ENCODE measurements around the gene SCLY. TPM values are rescaled to one million over a fixed set of nuclear protein-coding genes. Genes with fewer than 3 reads are reported as not detected.
A peak's percentile ranks its signal among the peaks of the same experiment; 100 is the strongest.

SCLY gene
- total RNA-seq (10 to 100 TPM in 1 of 4 donors, 1 to 10 TPM in 3; 4.8 to 10.1 (median 7.4) TPM), polyA plus RNA-seq (1 to 10 TPM; 4.6 to 8.8 (median 6.5) TPM)
- long read RNA-seq, donor 1, partial matches to known transcripts, result 0 of 4 reads
- long read RNA-seq, donor 1, other reads (novel, unspliced or antisense), result 2 of 4 reads
- long read RNA-seq, donor 2, transcript SCLY-201 (12 exons, 2,562 nt), result major isoform, 5 of 12 reads
- long read RNA-seq, donor 2, partial matches to known transcripts, result 2 of 12 reads
- long read RNA-seq, donor 2, other reads (novel, unspliced or antisense), result 4 of 12 reads

GRCh38 chr2:238060542-238061314, at the start of gene SCLY:
TSS of gene SCLY (plus strand) at chr2:238061001. CDS start at chr2:238061055, 54 bp downstream.
- Histone ChIP-seq H3K36me3 (ENCODE audit: insufficient read depth in 1 of 2, low read depth in 1 of 2) (peaks cover 0 to 13% of the 10 kb centered on the region in 2 donors), H3K9me3 (no peaks in the 10 kb centered on the region), H3K27me3 (ENCODE audit: insufficient read depth in 3 of 3, low read length in 2 of 3) (no peaks in the 10 kb centered on the region), H3K27ac (peak within 1 kb of the TSS; percentile 95), H3K4me3 (peak within 1 kb of the TSS; percentile 99), H3K4me1 (peaks cover 13% of the 10 kb centered on the region)
- DNase-seq, result peak; percentile 98 to 99
- ATAC-seq, result peak; percentile 99
- 0 to 1% (median 0%) methylated on average over 73 to 98 of the region's 98 CpGs for WGBS, 3 donors
- TF ChIP-seq CTCF (IDR thresholded peaks at IDR 0.05), result no peak
- intact Hi-C loops (cut with DNase I), result loop anchor here in 1 of 2 donors (2.0 to 5.0 kb wide), 2 partner anchors 92 to 203 kb away; partner anchors contain the start of gene RAMP1

GRCh38 chr2:238013806-238014205, 47.0 kb upstream of the SCLY start:
- ATAC-seq, result no peak
- Histone ChIP-seq H3K27ac (no peak overlapping the region), H3K9me3 (no peaks in the 10 kb centered on the region), H3K27me3 (ENCODE audit: insufficient read depth in 3 of 3, low read length in 2 of 3) (no peaks in the 10 kb centered on the region), H3K4me1 (no peaks in the 10 kb centered on the region), H3K36me3 (ENCODE audit: insufficient read depth in 1 of 2, low read depth in 1 of 2) (peaks cover 0 to 14% of the 10 kb centered on the region in 2 donors), H3K4me3 (no peak overlapping the region)
- WGBS, 3 donors, result 94 to 96% (median 94%) methylated on average over 7 of the region's 7 CpGs
- TF ChIP-seq CTCF (IDR thresholded peaks at IDR 0.05), result no peak
- DNase-seq, result no peak
- intact Hi-C loops (cut with DNase I), result no loop called here

- 70 to 96% (median 94%) methylated on average over 4 of the region's 4 CpGs for WGBS, 3 donors
- Histone ChIP-seq H3K4me3 (no peak overlapping the region), H3K27ac (no peak overlapping the region), H3K4me1 (peaks cover 4% of the 10 kb centered on the region), H3K27me3 (ENCODE audit: insufficient read depth in 3 of 3, low read length in 2 of 3) (no peaks in the 10 kb centered on the region), H3K36me3 (ENCODE audit: insufficient read depth in 1 of 2, low read depth in 1 of 2) (peaks cover 0 to 14% of the 10 kb centered on the region in 2 donors), H3K9me3 (no peaks in the 10 kb centered on the region)
- DNase-seq, result no peak
- TF ChIP-seq CTCF (IDR thresholded peaks at IDR 0.05), result no peak
- no peak for ATAC-seq
- intact Hi-C loops (cut with DNase I), result loop anchor here in 1 of 2 donors (5.0 kb wide), 1 partner anchor 158 kb away; the partner anchor contains the start of gene RAMP1
Observed at GRCh38 chr2:238015705-238016104, 45.1 kb upstream of the SCLY start.

- Histone ChIP-seq H3K4me1 (peaks cover 7% of the 10 kb centered on the region), H3K27me3 (ENCODE audit: insufficient read depth in 3 of 3, low read length in 2 of 3) (no peaks in the 10 kb centered on the region), H3K9me3 (no peaks in the 10 kb centered on the region), H3K4me3 (no peak overlapping the region), H3K36me3 (ENCODE audit: insufficient read depth in 1 of 2, low read depth in 1 of 2) (peaks cover 0 to 21% of the 10 kb centered on the region in 2 donors), H3K27ac (no peak overlapping the region)
- intact Hi-C loops (cut with DNase I), result loop anchor here in 1 of 2 donors (5.0 kb wide), 1 partner anchor 159 kb away; the partner anchor contains the start of gene RAMP1
- ATAC-seq, result no peak
- TF ChIP-seq CTCF (IDR thresholded peaks at IDR 0.05), result no peak
- WGBS, 3 donors, result 90 to 92% (median 91%) methylated on average over 8 of the region's 8 CpGs
- no peak for DNase-seq
Observed at GRCh38 chr2:238016526-238016925, 44.3 kb upstream of the SCLY start.

Data from psoas muscle (tissue), 8 donors.